Sciatic nerve (tissue), 2 donors: Measurements from ENCODE around the gene ZFYVE16. TPM values are rescaled to one million over a fixed set of nuclear protein-coding genes. Genes with fewer than 3 reads are reported as not detected.
"Not testable (repeated sequence)": the region's sequence is repeated elsewhere in the genome, so short reads cannot be mapped to it uniquely, and the experiment has no call there.

Experiments
- ATAC-seq: fragments of 200-7000 bp; cut with Tn5 transposase; one replicate; pipeline ENCODE4 v1.9.1; 2020; ENCODE audit warnings: mild to moderate bottlenecking, moderate library complexity
- DNase-seq: peaks from one replicate; pipeline ENCODE4 v3.0.0-alpha.2; 2020; ENCODE audit warnings: low spot score
- intact Hi-C: fragments of 100-400 bp; cut with DNase I; formaldehyde crosslinking; loops from one replicate; pipeline ENCODE4 v1.14.2; 2022
- total RNA-seq: library from RNA; stranded (reverse); fragmentation: NEBNext Ultra II Directional; extraction: Animal tissue kit (Norgen Biotek cat#: 25700); gene quantifications from one replicate; pipeline ENCODE4 v1.2.1, GENCODE V29; 2021
- donor health status: DM: no; HTN: no; CAD: no.
- donor health status: DM: no; HTN: no; CAD: no.

ZFYVE16 gene
- total RNA-seq, 1 donor from 2014 or later, result 68.4 TPM

DNA sequence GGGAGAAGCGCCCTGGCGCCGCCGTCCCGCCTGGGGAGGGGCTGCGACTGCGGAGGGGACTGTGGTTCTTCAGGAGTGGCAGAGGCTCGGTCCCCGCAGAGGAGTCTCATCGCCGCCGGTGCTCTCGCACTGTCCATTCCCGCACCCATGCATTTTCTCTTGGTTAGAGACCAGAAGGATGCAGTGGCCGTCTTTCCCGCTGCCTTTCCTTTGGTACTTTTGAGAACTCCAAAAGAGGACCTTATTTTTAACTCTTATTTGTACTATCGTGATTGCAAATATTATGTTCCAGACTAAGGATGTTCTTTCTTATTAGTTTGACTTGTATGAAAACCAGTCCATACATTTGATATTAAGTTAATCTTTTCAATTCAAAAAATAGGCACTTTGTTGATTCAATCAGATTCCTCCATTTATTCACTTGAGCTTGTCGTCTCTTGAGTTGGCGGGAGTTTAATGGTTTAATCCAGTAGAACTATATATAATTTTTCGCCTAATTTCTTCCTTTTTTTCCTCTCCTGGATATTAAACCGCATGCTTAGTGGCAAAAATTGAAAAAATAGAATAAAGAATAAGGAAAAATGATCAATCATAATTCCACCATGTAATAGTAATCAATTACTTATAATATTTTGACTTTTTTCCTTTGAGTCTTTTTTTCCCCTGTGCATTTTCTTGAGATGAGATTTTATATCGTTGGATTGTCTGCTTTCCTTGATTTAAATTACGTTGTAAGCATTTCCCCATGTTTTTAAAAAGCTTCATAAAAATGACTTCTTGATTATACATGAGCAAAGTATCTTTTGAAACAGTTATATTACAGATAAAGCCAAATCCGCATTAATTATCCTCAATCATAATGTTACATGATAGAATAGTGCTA, 861 bp downstream of the ZFYVE16 start:
- DNase-seq (no peak), ATAC-seq (peak; percentile 65)
- intact Hi-C loops, result no loop called here

DNA sequence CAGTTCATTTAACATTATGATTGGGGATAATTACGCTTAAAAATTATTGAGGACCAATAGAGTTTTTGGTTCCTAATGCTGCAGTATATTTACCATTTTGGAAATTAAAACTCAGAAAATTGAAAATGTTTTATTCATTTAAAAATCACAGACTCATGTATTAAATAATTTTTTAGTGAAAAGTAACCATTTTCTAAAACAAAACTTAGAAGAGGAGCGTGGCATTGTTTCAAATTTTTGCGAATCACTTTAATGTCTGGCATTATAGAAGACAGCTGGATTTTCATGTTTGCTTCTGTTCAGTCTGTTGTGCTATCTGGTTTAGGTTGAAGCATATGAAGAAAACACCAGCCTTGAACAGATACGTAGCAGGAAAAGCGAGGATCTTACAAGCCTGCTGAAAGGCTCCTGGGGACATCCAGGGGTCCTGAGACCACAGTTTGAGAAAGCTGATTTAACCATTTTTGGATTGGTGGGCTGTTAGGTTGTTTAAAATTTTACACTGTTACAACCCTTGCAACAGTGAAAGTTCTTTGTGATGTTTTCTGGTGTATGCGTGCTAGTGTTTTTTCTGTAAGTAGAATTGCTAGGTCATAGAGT, 1.6 kb downstream of the ZFYVE16 start:
- intact Hi-C loops, result no loop called here
- DNase-seq (no peak), ATAC-seq (no peak)

DNA sequence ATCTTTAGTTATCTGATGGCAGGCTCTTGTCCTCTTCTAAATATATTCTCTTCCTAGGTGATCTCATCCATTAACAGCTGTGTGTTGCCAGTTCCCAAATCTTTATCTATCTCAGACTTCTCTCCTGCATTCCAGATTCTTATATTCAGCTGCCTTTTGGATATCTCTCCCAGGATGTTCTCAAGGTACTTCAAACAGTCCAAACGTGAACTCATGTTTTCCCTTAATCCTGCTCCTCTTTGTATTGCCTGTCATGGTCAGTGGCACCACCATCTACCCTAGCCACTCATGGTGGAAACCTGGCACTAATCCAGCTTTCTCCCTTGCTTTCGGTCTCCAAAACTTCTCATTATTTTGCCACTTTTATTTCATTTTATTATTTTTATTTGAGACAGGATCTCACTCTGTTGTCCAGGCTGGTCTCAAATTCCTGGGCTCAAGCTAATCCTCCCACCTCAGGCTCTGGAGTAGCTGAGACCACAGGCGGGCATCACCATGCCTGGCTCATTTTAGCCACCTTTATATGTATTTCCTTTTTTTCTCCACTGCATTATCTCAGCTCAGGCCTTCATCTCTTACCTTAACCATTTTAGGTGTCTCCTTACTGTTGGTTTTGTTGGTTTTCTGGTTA, 3.8 kb downstream of the ZFYVE16 start:
- no peak for ATAC-seq
- DNase-seq, result no peak
- intact Hi-C loops, result no loop called here

DNA sequence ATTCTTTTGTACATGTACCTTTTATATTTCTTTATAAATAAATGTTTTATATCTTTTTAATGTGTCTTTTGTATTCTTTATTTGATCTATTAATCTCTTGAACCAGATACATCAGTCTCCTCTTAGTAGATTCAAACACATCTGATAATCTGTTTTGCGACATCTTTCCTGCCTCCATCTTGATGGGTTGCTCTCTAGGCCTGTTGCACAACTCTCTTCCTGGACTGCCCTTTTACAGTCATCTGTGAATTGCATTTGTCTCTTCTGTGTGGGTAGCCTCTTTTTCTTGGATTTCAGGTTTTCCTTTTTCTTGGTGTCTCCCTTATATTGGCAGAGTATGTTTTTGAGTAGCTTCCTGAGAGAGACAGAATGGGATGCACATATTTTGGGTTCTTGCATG, 6.2 kb downstream of the ZFYVE16 start:
- intact Hi-C loops, result no loop called here
- DNase-seq (no peak), ATAC-seq (no peak)

DNA sequence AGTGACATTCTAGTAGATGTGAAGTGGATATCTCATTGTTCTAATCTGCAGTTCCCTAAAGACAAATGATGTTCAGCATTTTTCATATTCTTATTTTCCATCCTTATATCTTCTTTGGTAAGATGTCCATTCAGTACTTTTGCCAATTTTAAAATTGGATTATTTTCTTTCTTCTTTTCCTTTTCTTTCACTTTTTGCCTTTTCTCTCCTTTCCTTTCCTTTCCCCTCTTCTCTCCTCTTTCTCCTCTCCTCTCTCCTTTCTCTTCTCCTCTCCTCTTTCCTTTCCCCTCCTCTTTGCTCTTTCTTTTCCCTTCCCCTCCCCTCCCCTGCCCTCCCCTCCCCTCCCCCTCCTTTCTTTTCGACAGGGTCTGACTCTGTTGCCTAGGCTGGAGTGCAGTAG, 10.1 kb downstream of the ZFYVE16 start:
- intact Hi-C loops, result no loop called here
- DNase-seq (no peak), ATAC-seq (no peak)

DNA sequence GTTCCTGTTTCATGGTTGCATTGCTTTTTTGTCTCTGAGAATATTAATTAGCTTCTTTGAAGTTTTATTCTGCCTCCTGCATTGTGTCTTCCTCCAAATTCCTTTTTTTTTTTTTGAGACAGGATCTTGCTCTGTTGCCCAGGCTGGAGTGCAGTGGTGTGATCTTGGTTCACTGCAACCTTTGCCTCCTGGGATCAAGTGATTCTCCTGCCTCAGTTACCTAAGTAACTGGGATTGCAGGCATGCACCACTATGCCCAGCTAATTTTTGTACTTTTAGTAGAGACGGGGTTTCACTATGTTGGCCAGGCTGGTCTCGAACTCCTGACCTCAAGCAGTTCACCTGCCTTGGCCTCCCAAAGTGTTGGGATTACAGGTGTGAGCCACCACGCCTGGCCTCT, 16.5 kb downstream of the ZFYVE16 start:
- intact Hi-C loops, ATAC-seq: not testable (repeated sequence)

DNA sequence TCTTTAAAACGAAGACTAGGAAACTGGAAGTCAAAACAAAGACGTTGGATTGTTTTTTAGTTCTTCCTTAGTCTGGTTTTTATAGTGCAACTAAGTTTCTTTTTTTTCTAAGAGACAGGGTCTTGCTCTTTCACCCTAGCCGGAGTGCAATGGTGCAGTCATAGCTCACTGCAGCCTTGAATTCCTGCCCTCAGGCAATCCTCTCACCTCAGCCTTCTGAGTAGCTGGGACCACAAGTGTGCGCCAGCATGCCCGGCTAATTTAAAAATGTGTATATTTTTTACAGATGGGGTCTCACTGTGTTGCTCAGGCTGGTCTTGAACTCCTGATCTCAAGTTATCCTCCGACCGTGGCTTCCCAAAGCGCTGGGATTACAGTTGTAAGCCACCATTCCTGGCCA, 27.6 kb downstream of the ZFYVE16 start:
- no peak for ATAC-seq
- intact Hi-C loops, result no loop called here
- no peak for DNase-seq

More for the DNA sequence above, 16.5 kb downstream of the ZFYVE16 start:
- not testable (repeated sequence) for DNase-seq

DNA sequence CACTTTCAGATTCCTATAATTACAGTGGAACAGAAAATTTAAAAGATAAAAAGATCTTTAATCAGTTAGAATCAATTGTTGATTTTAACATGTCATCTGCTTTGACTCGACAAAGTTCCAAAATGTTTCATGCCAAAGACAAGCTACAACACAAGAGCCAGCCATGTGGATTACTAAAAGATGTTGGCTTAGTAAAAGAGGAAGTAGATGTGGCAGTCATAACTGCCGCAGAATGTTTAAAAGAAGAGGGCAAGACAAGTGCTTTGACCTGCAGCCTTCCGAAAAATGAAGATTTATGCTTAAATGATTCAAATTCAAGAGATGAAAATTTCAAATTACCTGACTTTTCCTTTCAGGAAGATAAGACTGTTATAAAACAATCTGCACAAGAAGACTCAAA, 29.5 kb downstream of the ZFYVE16 start:
- ATAC-seq (no peak), DNase-seq (no peak)
- intact Hi-C loops, result no loop called here

DNA sequence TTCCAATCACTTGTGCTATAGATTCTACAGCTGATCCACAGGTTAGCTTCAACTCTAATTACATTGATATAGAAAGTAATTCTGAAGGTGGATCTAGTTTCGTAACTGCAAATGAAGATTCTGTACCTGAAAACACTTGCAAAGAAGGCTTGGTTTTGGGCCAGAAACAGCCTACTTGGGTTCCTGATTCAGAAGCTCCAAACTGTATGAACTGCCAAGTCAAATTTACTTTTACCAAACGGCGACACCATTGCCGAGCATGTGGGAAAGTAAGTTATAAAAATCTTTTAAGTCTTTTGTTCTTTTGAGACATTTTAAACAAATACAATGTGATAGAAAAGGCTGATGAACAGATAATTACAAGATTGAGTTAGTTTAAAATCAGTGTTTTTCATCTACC, 30.9 kb downstream of the ZFYVE16 start:
- intact Hi-C loops, result no loop called here
- no peak for ATAC-seq
- no peak for DNase-seq

DNA sequence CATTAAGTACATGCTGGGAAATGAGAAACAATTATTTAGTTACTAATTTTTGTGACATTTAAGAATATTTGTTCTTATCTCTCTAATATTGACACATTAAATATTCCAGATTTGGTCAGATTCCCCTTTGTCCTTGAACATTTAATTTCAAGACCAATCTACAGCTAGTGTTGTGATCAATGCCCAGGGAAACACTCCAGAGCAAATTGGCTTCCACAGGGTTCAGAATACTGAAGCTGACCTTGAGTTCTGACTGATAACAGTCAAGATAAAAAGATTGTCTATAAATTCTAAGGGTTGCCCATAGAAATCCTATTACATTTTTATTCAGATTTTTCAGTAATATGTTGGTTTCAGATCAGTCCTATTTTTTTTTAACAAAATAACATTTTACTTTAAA, 31.3 kb downstream of the ZFYVE16 start:
- DNase-seq, result no peak
- ATAC-seq, result no peak
- intact Hi-C loops, result no loop called here

DNA sequence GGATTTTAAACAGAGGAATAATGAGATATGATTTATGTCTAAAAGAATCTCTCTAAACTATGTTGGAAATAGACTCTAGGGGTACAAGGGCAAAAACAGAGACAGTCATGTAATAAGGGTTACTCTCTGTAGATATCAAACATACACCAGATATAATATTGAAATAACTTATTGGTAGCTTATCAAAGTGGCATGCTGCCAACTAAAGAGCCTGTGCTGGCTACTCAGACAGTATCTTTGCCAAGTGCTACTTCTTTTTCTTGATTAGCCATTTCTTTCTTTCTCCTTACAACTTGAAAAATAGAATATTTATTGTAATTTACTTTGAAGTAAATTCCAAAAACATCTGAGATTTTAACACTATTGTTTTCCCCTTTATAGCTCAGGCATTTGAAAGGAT, 34.9 kb downstream of the ZFYVE16 start:
- intact Hi-C loops, result no loop called here
- DNase-seq (no peak), ATAC-seq (no peak)

DNA sequence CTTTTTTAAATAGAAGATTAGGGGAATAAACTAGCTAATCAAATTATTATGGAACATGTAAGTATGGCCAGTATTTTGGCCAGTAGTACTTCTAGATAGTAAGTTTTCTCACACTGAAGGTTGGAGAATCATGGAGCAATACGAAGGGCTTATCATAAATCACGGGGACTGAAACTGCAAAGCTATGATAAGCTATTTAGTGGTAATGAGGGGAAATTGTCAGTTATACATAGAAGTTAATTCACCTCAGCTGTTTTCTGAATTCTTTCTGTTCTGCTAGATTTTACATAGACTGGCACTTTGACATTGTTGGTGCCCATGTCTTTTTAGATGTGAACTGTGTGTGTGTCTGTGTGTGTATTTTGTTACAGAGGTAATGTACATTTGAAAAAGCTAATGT, 45.5 kb downstream of the ZFYVE16 start:
- DNase-seq (no peak), ATAC-seq (no peak)
- intact Hi-C loops, result no loop called here

DNA sequence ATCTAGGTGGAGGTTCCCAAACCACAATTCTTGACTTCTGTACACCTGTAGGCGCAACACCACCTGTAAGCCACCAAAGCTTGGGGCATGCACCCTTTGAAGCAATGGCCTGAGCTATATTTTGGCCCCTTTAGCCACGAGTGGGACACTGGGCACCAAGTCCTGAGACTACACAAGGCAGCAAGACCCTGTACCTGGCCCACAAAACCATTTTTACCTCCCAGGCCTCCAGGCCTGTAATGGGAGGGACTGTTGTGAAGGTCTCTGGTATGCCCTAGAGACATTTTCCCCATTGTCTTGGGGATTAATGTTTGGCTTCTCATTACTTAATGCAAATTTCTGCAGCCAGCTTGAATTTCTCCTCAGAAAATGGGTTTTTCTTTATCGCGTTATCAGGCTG, 55.4 kb downstream of the ZFYVE16 start:
- intact Hi-C loops, result no loop called here
- ATAC-seq, result no peak
- DNase-seq, result no peak

DNA sequence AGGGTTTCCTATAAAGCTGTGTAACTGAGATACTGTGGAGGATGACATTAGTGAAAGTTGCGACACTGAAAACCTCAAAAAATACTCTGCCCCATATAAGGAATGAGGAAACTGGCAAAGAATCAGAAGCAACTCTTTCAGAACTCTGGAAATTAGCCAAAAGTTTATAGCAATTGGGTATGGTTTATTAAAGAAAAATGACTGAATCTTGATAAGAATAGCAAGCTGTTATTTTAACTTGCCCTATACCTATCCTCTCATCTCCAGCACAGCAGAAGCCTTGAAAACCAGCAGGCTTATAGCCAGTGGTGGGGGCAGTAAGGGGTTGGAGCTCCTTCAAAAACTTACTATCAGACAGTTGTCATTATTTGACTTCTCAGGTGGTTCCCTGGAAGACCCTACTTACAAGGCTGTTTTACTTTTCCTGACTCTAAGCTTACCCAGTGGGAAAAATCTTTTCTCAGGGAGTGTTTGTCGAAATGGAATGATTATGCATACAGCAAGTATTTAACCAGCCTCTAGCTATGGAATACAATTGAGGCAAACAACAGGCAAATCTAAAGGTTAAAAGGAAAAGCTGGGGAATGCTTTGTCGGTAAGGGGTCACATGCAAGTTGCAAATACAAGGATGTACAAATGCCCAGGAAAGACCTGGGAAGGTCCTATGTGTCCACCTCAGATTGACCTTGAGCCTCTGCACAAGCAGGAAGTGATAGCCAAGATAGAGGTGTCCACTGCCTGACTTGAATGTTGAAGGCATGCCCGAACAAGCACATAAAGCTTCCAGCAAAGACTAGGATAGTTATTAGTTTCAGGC, 59.0 kb downstream of the ZFYVE16 start:
- no peak for DNase-seq
- ATAC-seq, result no peak
- intact Hi-C loops, result no loop called here

DNA sequence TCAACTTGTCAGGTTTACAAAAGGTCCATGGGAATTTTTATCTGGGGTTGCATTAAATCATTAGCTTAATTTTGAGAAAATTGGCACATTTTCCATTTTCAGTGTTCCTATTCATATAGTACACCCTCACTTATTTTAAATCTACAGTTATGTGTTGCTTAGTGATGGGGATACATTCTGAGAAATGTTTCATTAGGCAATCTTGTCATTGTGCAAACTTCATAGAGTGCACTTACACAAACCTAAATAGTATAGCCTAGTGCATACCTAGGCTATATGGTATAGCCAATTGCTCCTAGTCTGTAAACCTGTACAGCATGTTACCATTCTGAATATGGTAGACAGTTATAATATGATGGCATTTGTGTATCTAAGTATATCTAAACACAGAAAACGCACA, 60.3 kb downstream of the ZFYVE16 start:
- intact Hi-C loops, result loop anchor here (2.0 kb wide), 1 partner anchor 77 kb away; no protein-coding TSS in a partner anchor
- DNase-seq, result no peak
- ATAC-seq, result no peak

DNA sequence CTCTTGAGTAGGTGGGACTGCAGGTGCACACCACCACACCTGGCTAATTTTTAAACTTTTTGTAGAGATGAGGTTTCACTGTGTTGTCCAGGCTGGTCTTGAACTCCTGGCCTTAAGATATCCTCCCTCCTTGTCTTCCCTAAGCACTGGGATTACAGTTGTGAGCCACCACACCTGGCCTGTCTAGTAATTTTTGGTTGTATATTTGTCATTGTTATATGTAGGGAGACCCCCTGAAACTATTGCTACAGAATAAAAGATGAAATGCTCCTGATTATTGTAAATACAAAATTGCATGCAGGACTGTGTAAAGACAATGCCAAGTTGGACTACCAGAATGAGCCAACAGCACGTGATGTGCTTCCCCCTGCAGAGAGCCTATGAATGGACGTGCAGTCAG, 62.8 kb downstream of the ZFYVE16 start:
- ATAC-seq, intact Hi-C loops, DNase-seq: not testable (repeated sequence)

DNA sequence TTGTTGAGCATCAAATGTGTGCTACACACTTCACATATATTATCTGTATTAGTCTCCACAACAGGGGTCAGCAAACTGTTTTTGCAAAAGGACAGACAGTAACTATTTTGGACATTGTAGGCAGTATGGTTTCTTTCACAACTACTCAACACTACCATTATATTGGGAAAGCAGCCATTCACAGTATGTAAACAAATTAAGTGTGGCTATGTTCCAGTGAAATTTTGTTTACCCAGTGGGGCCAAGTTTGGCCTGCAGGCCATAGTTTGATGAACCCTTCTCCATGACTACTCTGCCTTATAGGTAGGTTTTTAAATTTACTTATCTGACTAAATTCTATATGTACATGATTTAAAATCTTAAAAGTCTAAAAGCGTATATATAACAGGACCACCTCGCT, 67.1 kb downstream of the ZFYVE16 start:
- no peak for DNase-seq
- no peak for ATAC-seq
- intact Hi-C loops, result no loop called here

DNA sequence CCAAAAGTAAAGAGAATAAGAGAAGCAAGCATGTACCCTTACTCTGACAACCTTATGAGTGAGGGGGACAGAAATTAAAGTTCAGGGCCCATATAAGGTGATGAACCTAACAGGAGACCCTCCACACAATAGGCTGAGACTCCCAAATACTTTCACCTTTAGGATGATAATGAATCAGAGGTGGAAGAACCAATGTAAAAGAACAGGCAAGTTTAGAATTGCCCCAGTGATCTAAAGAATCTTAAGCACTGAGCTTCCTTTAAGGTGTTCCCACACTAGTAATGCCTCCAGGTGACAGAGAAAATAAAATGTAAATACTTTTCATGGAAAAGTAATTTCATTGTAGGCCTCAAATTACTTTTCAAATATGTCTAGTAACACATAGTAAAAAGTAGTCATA, 71.8 kb downstream of the ZFYVE16 start:
- ATAC-seq (no peak), DNase-seq (no peak)
- intact Hi-C loops, result no loop called here

DNA sequence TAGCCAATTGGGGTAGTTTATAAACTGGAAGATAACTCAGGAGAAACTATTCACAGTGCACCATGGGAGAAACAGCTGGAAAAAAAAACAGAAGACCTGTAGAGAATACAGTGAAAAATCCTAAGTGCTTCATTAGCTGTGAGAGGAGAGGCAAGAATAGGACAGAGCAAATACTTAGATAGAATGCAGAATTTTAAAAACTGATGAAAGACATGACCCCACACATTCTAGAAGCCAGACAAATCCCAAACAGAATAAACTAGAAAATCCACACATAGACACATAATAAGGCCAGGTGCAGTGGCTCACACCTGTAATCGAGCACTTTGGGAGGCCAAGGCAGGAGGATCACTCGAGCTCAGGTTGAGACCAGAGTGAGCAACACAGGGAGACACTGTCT, 72.5 kb downstream of the ZFYVE16 start:
- ATAC-seq, result no peak
- no peak for DNase-seq
- intact Hi-C loops, result no loop called here
